ENCODE results near the gene ABCA3. TPM values are rescaled to one million over a fixed set of nuclear protein-coding genes. Genes with fewer than 3 reads are reported as not detected.

The ABCA3 gene
- total and polyA plus RNA-seq, 2 experiments from 2014 or later = 3.0 to 4.1 TPM

DNA sequence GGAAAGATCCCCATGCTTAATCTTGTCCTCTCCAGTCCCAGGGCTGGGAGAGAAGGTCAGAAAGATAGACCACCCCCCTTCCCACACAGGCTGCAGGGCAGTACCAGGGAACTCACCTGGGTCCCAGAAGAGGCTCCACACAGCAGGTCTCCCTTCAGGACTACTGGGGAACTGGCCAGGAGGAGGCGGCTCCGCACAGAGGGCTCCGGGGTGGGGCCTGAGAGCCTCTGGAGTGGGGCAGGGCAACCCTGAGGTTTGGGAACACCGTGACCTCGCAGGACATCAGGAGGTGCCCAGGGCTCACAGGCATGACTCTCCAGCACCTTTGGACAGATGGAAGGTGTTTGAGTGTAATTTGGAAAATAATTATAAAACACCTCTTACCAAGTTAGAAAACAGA is 11.0 kb downstream of the ABCA3 start (continued):
- TF ChIP-seq, protein P1, sequence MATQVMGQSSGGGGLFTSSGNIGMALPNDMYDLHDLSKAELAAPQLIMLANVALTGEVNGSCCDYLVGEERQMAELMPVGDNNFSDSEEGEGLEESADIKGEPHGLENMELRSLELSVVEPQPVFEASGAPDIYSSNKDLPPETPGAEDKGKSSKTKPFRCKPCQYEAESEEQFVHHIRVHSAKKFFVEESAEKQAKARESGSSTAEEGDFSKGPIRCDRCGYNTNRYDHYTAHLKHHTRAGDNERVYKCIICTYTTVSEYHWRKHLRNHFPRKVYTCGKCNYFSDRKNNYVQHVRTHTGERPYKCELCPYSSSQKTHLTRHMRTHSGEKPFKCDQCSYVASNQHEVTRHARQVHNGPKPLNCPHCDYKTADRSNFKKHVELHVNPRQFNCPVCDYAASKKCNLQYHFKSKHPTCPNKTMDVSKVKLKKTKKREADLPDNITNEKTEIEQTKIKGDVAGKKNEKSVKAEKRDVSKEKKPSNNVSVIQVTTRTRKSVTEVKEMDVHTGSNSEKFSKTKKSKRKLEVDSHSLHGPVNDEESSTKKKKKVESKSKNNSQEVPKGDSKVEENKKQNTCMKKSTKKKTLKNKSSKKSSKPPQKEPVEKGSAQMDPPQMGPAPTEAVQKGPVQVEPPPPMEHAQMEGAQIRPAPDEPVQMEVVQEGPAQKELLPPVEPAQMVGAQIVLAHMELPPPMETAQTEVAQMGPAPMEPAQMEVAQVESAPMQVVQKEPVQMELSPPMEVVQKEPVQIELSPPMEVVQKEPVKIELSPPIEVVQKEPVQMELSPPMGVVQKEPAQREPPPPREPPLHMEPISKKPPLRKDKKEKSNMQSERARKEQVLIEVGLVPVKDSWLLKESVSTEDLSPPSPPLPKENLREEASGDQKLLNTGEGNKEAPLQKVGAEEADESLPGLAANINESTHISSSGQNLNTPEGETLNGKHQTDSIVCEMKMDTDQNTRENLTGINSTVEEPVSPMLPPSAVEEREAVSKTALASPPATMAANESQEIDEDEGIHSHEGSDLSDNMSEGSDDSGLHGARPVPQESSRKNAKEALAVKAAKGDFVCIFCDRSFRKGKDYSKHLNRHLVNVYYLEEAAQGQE (IDR thresholded peaks at IDR 0.05; ENCODE audit: unreplicated experiment) = no peak
- TF ChIP-seq ZNF462 (CRISPR knock-in tag; IDR thresholded peaks at IDR 0.05) = no peak
- no peak for TF ChIP-seq JUNB (IDR thresholded peaks at IDR 0.05; ENCODE audit: unreplicated experiment)
- no peak for TF ChIP-seq ZNF114 (CRISPR knock-in tag; IDR thresholded peaks at IDR 0.05)
- TF ChIP-seq POLR2AphosphoS5 (IDR thresholded peaks at IDR 0.05; ENCODE audit: low read depth) = no peak

- H3K4me2 ChIP-seq = no peak overlapping the region
- no peaks in the 10 kb centered on the region for H3K27me3 ChIP-seq (ENCODE audit: insufficient read depth)
- no peak overlapping the region for H3K27ac Mint-ChIP-seq
- no peak overlapping the region for H3K27ac ChIP-seq (ENCODE audit: low read depth)
- DNase-seq (ENCODE audit: low spot score) (no peak), ATAC-seq (no peak)
- H3K9me3 Mint-ChIP-seq = no peaks in the 10 kb centered on the region; the same call in 2 of the 3 replicates
- no peaks in the 10 kb centered on the region for H3K79me2 ChIP-seq (replicated peaks; ENCODE audit: insufficient read depth)
- no peaks in the 10 kb centered on the region for H3K9me2 ChIP-seq (ENCODE audit: insufficient read depth)
- no peaks in the 10 kb centered on the region for H3F3A ChIP-seq (replicated peaks; ENCODE audit: low read depth)
- H2AFZ ChIP-seq = no peak overlapping the region
- H3K36me3 Mint-ChIP-seq (ENCODE audit: low read depth) = no peaks in the 10 kb centered on the region
- H3K27me3 Mint-ChIP-seq (ENCODE audit: insufficient read depth, low read depth, poor library complexity) = peaks cover 10% of the 10 kb centered on the region
- H4K20me1 ChIP-seq (replicated peaks; ENCODE audit: insufficient read depth) = no peaks in the 10 kb centered on the region
- no peaks in the 10 kb centered on the region for H3K4me1 ChIP-seq (ENCODE audit: insufficient read depth)
- no peak overlapping the region for H3K4me3 Mint-ChIP-seq
- no peak overlapping the region for H3K4me3 ChIP-seq
- no peaks in the 10 kb centered on the region for H3K4me1 Mint-ChIP-seq
- H3K36me3 ChIP-seq (ENCODE audit: insufficient read depth) = no peaks in the 10 kb centered on the region
- TF ChIP-seq EZH2 (IDR thresholded peaks at IDR 0.05; ENCODE audit: low read depth, unreplicated experiment) = no peak
- TF ChIP-seq JUNB (IDR thresholded peaks at IDR 0.05; ENCODE audit: unreplicated experiment) = no peak
- TF ChIP-seq NANOG (IDR thresholded peaks at IDR 0.05; ENCODE audit: borderline replicate concordance) = no peak
- TF ChIP-seq, protein P1 (IDR thresholded peaks at IDR 0.05; ENCODE audit: unreplicated experiment) = no peak
- no peak for TF ChIP-seq STAT1 (IDR thresholded peaks at IDR 0.05; ENCODE audit: unreplicated experiment)
- TF ChIP-seq ETS1 (IDR thresholded peaks at IDR 0.05) = no peak
Observed at GRCh38 chr16:2328428-2328827, 12.1 kb downstream of the ABCA3 start.
